ENCODE results near the gene FAT1.

FAT1 gene

DNA sequence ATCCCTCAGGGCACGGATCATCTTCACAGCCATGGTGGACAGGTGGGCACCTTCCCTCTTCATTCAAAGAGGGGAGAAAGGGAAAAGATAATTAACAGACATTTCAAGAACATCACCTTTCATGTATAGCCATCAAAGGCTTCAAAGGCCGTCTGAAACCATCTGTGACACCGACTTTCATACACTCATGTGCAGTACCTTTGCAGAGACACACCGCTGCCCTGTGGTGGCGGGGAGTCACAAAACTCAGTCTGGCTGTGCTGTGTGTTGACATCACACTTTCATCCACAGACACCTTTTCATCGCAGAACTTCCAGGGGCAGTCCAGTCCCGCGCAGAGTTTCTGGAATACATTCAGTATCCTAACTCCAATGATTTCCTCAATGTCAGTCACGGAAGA lies 120.7 kb downstream of the FAT1 start:
- no peak for TF ChIP-seq CTCF (IDR thresholded peaks at IDR 0.05; ENCODE audit: low read depth, low read length)
- H3K4me3 ChIP-seq (ENCODE audit: low read depth, low read length): no peak overlapping the region

- TF ChIP-seq CTCF (IDR thresholded peaks at IDR 0.05; ENCODE audit: low read depth, low read length): no peak
Observed at GRCh38 chr4:186599483-186599882, 124.2 kb downstream of the FAT1 start.

GRCh38 chr4:186598686-186599085 lies 125.0 kb downstream of the FAT1 start:
- H3K4me3 ChIP-seq (ENCODE audit: low read depth, low read length): no peak overlapping the region
- TF ChIP-seq CTCF (IDR thresholded peaks at IDR 0.05; ENCODE audit: low read depth, low read length): no peak

More at GRCh38 chr4:186599483-186599882, 124.2 kb downstream of the FAT1 start:
- no peak overlapping the region for H3K4me3 ChIP-seq (ENCODE audit: low read depth, low read length)

DNA sequence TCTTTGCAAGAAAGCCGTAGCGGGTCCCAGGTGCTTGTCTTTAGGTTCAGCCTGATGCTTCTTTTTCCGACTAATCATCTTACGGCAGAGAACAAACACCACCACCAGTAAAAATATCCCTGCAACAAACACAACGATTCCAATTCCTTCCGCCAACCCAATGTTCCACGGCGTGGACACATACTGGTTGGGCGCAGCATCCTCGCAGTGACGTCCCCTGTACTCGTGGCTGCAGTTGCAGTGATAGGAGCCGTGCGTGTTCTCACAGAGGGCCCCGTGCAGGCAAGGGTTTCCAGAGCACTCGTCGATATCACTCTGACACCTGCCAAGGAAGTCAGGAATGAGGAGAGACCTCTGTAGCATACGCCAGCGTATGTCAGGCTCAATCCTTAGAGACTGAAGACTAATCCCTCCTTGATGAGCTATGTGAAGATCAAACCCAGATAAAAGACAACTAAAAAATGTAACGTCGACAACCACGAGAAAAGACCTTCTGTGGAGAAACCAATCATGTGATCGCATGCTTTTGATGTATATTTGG lies 126.7 kb downstream of the FAT1 start:
- no peak for TF ChIP-seq CTCF (IDR thresholded peaks at IDR 0.05; ENCODE audit: low read depth, low read length)
- no peak overlapping the region for H3K4me3 ChIP-seq (ENCODE audit: low read depth, low read length)

GRCh38 chr4:186596346-186596745 lies 127.3 kb downstream of the FAT1 start:
- TF ChIP-seq CTCF (IDR thresholded peaks at IDR 0.05; ENCODE audit: low read depth, low read length): no peak

GRCh38 chr4:186593587-186593973 lies 130.1 kb downstream of the FAT1 start:
- no peak for TF ChIP-seq CTCF (IDR thresholded peaks at IDR 0.05; ENCODE audit: low read depth, low read length)
- no peak overlapping the region for H3K4me3 ChIP-seq (ENCODE audit: low read depth, low read length)

More at GRCh38 chr4:186596346-186596745, 127.3 kb downstream of the FAT1 start:
- no peak overlapping the region for H3K4me3 ChIP-seq (ENCODE audit: low read depth, low read length)

DNA sequence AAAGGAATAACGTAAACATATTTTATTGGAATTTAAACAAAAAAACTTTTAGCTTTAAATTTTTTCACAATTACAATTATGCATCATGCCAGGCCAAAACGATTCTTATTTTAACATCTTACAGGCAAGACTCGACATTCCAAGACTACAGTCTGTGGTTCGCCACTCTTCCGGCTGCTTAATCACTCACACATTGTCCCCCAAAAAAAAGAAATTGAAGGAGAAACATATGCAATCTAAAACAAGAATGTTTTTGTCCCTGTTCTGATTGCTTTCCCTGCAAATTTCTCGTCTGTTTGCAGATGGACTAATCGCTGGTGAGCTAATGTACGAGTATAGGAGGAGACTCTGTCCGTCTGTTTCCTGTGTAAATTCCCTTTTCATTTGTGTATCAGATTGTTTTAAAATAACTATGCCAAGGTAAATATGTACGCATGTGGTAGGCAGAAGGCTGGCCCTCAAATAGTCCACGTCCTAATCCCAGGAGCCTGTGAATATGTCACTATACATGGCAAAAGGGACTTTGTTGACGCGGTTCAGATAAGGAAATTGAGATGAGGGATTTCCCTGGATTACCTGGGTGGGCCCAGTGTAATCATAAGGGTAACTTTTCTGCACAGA lies 130.6 kb downstream of the FAT1 start:
- no peak for TF ChIP-seq CTCF (IDR thresholded peaks at IDR 0.05; ENCODE audit: low read depth, low read length)
- no peak overlapping the region for H3K4me3 ChIP-seq (ENCODE audit: low read depth, low read length)

All from WI38 (cell line).